Tibial artery (tissue), 4 donors: ENCODE results near the gene TENT5A.
"Not testable (repeated sequence)": the region's sequence is repeated elsewhere in the genome, so short reads cannot be mapped to it uniquely, and the experiment has no call there.

Source experiments
- DNase-seq, 2 donors: peaks; one replicate each; pipeline ENCODE4 v3.0.0-alpha.2; 2019
- H3K27ac ChIP-seq, 2 donors: fragments of 200-600 bp; sonication (generic) in 1 of 2; 1 replicate in 1 of 2; 2 replicates in 1 of 2; pipeline ENCODE4 v1.5.1; 2018 to 2019; ENCODE audit warnings: mild to moderate bottlenecking in 1 of 2
- H3K27me3 ChIP-seq, 2 donors: fragments of 200-600 bp; sonication (generic) in 1 of 2; one replicate each; pipeline versions ENCODE4 v1.5.1 to v1.6.0; 2016 to 2019
- H3K36me3 ChIP-seq, 3 donors: fragments of 200-600 bp; sonication (generic) in 2 of 3; one replicate each; pipeline ENCODE4 v1.5.1; 2016 to 2019; ENCODE audit warnings: mild to moderate bottlenecking in 2 of 3
- H3K4me1 ChIP-seq, 4 donors: fragments of 200-600 bp; sonication (generic) in 2 of 4; 1 replicate in 3 of 4; 2 replicates in 1 of 4; pipeline ENCODE4 v1.5.1; 2016 to 2019
- H3K4me3 ChIP-seq, 2 donors: fragments of 200-600 bp; sonication (generic) in 1 of 2; 1 replicate in 1 of 2; 2 replicates in 1 of 2; pipeline ENCODE4 v1.5.1; 2018 to 2019; ENCODE audit warnings: mild to moderate bottlenecking in 2 of 2
- H3K9me3 ChIP-seq, 3 donors: fragments of 200-600 bp; sonication (generic) in 1 of 3; one replicate each; pipeline ENCODE4 v1.5.1; 2016 to 2019
- intact Hi-C: fragments of 100-400 bp; cut with DNase I; formaldehyde crosslinking; loops from one replicate; pipeline ENCODE4 v1.15.0; 2023; ENCODE audit warnings: low total_unique reads
- TF ChIP-seq, protein P1 (sequence below), 2 experiments: fragments of 200-600 bp in 1 of 2; fragments of 450-650 bp in 1 of 2; IDR thresholded peaks; one replicate each; pipeline ENCODE4 v1.5.1; 2017 to 2019; ENCODE audit warnings: antibody characterized with exemption in 2 of 2, mild to moderate bottlenecking in 1 of 2, moderate library complexity in 1 of 2

Gene TENT5A

DNA sequence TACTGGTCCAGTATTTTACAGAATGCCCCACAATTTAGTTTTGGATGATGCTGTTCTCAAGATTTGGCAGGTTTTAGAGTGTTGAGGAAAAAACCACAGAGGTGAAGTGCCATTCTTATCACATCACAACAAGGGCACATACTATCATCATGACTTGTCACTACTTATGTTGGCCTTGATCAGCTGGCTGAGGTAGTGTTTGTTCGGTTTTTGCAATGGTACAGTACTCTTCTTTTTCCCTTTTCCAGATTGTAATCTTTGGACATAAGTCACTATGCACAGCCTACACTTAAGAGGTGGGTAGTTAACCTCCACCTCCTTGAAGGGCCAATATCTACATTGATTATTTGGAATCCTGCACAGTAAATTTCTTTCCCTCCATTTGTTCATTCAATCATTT lies 8.8 kb downstream of the TENT5A start:
- H3K4me3 ChIP-seq = no peak overlapping the region
- no peak overlapping the region for H3K27ac ChIP-seq
- no peak for DNase-seq
- peaks cover 0 to 69% (median 17%) of the 10 kb centered on the region in 4 donors for H3K4me1 ChIP-seq
- TF ChIP-seq, protein P1, sequence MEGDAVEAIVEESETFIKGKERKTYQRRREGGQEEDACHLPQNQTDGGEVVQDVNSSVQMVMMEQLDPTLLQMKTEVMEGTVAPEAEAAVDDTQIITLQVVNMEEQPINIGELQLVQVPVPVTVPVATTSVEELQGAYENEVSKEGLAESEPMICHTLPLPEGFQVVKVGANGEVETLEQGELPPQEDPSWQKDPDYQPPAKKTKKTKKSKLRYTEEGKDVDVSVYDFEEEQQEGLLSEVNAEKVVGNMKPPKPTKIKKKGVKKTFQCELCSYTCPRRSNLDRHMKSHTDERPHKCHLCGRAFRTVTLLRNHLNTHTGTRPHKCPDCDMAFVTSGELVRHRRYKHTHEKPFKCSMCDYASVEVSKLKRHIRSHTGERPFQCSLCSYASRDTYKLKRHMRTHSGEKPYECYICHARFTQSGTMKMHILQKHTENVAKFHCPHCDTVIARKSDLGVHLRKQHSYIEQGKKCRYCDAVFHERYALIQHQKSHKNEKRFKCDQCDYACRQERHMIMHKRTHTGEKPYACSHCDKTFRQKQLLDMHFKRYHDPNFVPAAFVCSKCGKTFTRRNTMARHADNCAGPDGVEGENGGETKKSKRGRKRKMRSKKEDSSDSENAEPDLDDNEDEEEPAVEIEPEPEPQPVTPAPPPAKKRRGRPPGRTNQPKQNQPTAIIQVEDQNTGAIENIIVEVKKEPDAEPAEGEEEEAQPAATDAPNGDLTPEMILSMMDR (IDR thresholded peaks at IDR 0.05) = no peak
- H3K9me3 ChIP-seq = no peaks in the 10 kb centered on the region
- intact Hi-C loops = loop anchor here (10.0 kb wide), 1 partner anchor 1139 kb away; no protein-coding TSS in a partner anchor
- H3K27me3 ChIP-seq = no peaks in the 10 kb centered on the region
- H3K36me3 ChIP-seq = peaks cover 0 to 30% (median 24%) of the 10 kb centered on the region in 3 donors

- Histone ChIP-seq H3K27ac (peak overlapping the region in 1 of 2 donors; percentile 25), H3K36me3 (peaks cover 0 to 17% (median 16%) of the 10 kb centered on the region in 3 donors), H3K27me3 (no peaks in the 10 kb centered on the region), H3K9me3 (no peaks in the 10 kb centered on the region), H3K4me3 (no peak overlapping the region), H3K4me1 (peaks cover 0 to 49% (median 6%) of the 10 kb centered on the region in 4 donors)
- no peak for DNase-seq
- intact Hi-C loops = loop anchor here (10.0 kb wide), 1 partner anchor 1137 kb away; no protein-coding TSS in a partner anchor
- TF ChIP-seq, protein P1 (IDR thresholded peaks at IDR 0.05) = no peak
Measured at GRCh38 chr6:81741689-81742088, 10.8 kb downstream of the TENT5A start.

GRCh38 chr6:81740591-81740990 lies 11.9 kb downstream of the TENT5A start:
- H3K9me3 ChIP-seq = not testable (repeated sequence)
- intact Hi-C loops = loop anchor here (10.0 kb wide), 1 partner anchor 1136 kb away; no protein-coding TSS in a partner anchor

GRCh38 chr6:81739230-81740195 lies 13.0 kb downstream of the TENT5A start:
- no peaks in the 10 kb centered on the region for H3K36me3 ChIP-seq
- H3K4me3 ChIP-seq = no peak overlapping the region
- no peak for DNase-seq
- intact Hi-C loops = loop anchor here (10.0 kb wide), 1 partner anchor 1135 kb away; no protein-coding TSS in a partner anchor
- TF ChIP-seq, protein P1 (IDR thresholded peaks at IDR 0.05) = no peak
- H3K9me3 ChIP-seq = peaks cover 0 to 5% (median 0%) of the 10 kb centered on the region in 3 donors
- no peaks in the 10 kb centered on the region for H3K27me3 ChIP-seq
- H3K4me1 ChIP-seq = peaks cover 0 to 28% (median 0%) of the 10 kb centered on the region in 4 donors
- no peak overlapping the region for H3K27ac ChIP-seq

More at GRCh38 chr6:81740591-81740990, 11.9 kb downstream of the TENT5A start:
- not testable (repeated sequence) for H3K27ac ChIP-seq, H3K36me3 ChIP-seq, DNase-seq, H3K27me3 ChIP-seq, H3K4me3 ChIP-seq
- H3K4me1 ChIP-seq = peaks cover 0 to 39% (median 0%) of the 10 kb centered on the region in 4 donors

DNA sequence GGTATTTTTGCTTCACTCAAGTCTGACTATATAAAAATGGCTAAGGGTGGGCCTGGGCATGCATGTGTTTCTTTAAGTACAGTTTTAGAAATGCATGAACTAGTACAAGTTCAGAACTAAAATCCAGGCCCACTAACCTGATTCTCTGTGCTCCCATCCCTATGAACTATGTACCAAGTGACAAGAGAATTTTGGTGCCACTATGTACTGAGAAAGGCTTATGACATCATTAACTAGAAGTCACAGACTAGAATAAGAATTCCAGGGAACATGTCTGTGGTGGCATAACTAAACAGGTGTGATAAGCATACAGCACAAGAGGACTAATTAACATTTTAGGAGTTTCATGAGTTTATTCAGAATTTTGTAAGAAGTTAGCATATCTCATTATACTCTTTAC lies 16.1 kb downstream of the TENT5A start:
- no peak overlapping the region for H3K27ac ChIP-seq

More for the DNA sequence above, 16.1 kb downstream of the TENT5A start:
- H3K27me3 ChIP-seq = no peaks in the 10 kb centered on the region
- intact Hi-C loops = no loop called here
- TF ChIP-seq, protein P1 (IDR thresholded peaks at IDR 0.05) = no peak
- H3K9me3 ChIP-seq = peaks cover 0 to 5% (median 0%) of the 10 kb centered on the region in 3 donors
- H3K4me1 ChIP-seq = peaks cover 0 to 8% (median 0%) of the 10 kb centered on the region in 4 donors
- DNase-seq = no peak
- no peak overlapping the region for H3K4me3 ChIP-seq
- H3K36me3 ChIP-seq = no peaks in the 10 kb centered on the region
